Measurements from ENCODE around the gene PHOSPHO2. TPM values are rescaled to one million over a fixed set of nuclear protein-coding genes. Genes with fewer than 3 reads are reported as not detected.
"Not testable (repeated sequence)": the region's sequence is repeated elsewhere in the genome, so short reads cannot be mapped to it uniquely, and the experiment has no call there.

PHOSPHO2 gene
- total RNA-seq, 1 experiment from 2014 or later: 12.7 TPM

DNA sequence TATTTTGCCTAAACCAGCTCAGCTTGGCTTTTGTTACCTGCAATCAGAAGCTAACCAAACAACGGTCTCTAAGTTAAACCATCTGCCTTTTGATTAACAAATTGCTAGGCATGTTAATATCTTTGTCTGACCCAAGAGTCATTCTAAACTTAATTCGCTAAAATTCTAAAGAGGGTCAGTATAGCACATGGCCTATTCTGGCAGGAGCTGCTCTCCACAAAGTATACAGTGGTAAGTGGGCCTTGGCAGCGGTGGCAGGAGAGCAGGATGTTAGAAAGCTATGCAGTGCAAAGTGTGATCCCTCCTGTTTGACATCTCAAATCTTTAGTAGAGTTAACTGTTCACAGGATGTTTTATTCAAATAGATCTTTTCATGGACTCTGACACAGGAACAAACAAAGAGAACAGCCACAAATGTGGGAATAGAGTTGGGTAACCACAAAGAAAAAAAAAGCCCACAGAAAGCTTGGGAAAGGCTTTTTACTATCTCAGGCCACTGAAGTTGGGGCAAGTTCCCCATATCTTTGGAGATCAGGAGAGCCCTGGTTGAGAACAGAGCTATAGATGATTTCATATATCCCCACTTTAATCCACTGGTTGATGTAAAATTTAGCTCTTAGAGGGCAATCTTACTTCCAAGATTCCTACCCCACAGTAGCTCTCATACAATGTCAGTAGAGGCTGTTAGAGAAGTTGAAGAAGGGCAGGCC, 10.7 kb upstream of the PHOSPHO2 start:
- intact Hi-C loops (cut with micrococcal nuclease; ENCODE audit: unreplicated experiment): no loop called here
- H3K36me3 Mint-ChIP-seq (ENCODE audit: insufficient read depth, unreplicated experiment): no peaks in the 10 kb centered on the region
- no peaks in the 10 kb centered on the region for H3K4me1 Mint-ChIP-seq (ENCODE audit: low read depth, unreplicated experiment)
- no TSS peak for BruUV-seq (replicated peaks)
- H3K27me3 Mint-ChIP-seq (ENCODE audit: unreplicated experiment): no peaks in the 10 kb centered on the region
- no peak for DNase-seq
- H3K27ac Mint-ChIP-seq (ENCODE audit: unreplicated experiment): no peak overlapping the region
- peaks cover 5% of the 10 kb centered on the region for H3K9me3 Mint-ChIP-seq (ENCODE audit: low read depth, unreplicated experiment)
- H3K4me3 Mint-ChIP-seq (ENCODE audit: low read depth, unreplicated experiment): no peak overlapping the region
- TF ChIP-seq, protein P1, sequence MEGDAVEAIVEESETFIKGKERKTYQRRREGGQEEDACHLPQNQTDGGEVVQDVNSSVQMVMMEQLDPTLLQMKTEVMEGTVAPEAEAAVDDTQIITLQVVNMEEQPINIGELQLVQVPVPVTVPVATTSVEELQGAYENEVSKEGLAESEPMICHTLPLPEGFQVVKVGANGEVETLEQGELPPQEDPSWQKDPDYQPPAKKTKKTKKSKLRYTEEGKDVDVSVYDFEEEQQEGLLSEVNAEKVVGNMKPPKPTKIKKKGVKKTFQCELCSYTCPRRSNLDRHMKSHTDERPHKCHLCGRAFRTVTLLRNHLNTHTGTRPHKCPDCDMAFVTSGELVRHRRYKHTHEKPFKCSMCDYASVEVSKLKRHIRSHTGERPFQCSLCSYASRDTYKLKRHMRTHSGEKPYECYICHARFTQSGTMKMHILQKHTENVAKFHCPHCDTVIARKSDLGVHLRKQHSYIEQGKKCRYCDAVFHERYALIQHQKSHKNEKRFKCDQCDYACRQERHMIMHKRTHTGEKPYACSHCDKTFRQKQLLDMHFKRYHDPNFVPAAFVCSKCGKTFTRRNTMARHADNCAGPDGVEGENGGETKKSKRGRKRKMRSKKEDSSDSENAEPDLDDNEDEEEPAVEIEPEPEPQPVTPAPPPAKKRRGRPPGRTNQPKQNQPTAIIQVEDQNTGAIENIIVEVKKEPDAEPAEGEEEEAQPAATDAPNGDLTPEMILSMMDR (IDR thresholded peaks at IDR 0.05; ENCODE audit: unreplicated experiment): no peak
- CTCF ChIA-PET: interaction anchor here (1.2 kb wide), 1 partner anchor 10 kb away, joined by 3 read pairs; no protein-coding TSS in a partner anchor

DNA sequence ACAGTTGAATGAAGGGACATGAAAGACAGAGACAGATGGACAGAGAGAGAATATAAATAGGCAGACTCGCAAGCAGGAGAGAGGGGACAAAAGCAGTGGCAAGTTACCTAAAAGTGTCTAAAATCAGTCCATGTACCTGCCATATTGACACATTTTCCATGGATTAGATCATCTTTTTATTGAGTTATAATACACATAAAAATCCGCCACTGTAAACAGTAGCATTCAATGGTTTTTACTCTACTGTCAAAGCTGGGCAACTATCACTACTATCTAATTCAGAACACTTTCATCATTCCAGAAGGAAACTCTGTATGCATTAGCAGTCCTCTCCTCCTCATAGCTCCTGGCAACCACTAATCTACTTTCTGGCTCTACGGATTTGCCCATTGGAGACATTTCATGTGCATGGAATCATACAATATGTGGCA, 10.1 kb upstream of the PHOSPHO2 start:
- DNase-seq: no peak
- H3K4me1 Mint-ChIP-seq (ENCODE audit: low read depth, unreplicated experiment): no peaks in the 10 kb centered on the region
- no peak overlapping the region for H3K27ac Mint-ChIP-seq (ENCODE audit: unreplicated experiment)
- no peaks in the 10 kb centered on the region for H3K36me3 Mint-ChIP-seq (ENCODE audit: insufficient read depth, unreplicated experiment)
- no peaks in the 10 kb centered on the region for H3K27me3 Mint-ChIP-seq (ENCODE audit: unreplicated experiment)
- TF ChIP-seq, protein P1 (IDR thresholded peaks at IDR 0.05; ENCODE audit: unreplicated experiment): no peak
- CTCF ChIA-PET: interaction anchor here (1.2 kb wide), 1 partner anchor 9 kb away, joined by 3 read pairs; no protein-coding TSS in a partner anchor
- intact Hi-C loops (cut with micrococcal nuclease; ENCODE audit: unreplicated experiment): no loop called here
- BruUV-seq (replicated peaks): no TSS peak
- H3K9me3 Mint-ChIP-seq (ENCODE audit: low read depth, unreplicated experiment): peaks cover 8% of the 10 kb centered on the region
- no peak overlapping the region for H3K4me3 Mint-ChIP-seq (ENCODE audit: low read depth, unreplicated experiment)

DNA sequence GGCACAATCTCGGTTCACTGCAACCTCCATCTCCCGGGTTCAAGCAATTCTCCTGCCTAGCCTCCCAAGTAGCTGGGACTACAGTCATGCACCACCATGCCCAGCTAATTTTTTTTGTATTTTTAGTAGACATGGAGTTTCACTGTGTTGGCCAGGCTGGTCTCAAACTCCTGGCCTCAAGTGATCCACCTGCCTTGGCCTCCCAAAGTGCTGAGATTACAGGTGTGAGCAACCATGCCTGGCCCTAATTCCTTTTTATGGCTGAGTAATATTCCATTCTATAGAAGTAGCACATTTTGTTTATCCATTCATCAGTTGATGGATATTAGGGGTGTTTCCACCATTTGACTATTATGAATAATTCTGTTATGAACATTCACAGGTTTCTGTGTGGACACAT, 9.6 kb upstream of the PHOSPHO2 start:
- intact Hi-C loops (cut with micrococcal nuclease; ENCODE audit: unreplicated experiment); DNase-seq; CTCF ChIA-PET: not testable (repeated sequence)

DNA sequence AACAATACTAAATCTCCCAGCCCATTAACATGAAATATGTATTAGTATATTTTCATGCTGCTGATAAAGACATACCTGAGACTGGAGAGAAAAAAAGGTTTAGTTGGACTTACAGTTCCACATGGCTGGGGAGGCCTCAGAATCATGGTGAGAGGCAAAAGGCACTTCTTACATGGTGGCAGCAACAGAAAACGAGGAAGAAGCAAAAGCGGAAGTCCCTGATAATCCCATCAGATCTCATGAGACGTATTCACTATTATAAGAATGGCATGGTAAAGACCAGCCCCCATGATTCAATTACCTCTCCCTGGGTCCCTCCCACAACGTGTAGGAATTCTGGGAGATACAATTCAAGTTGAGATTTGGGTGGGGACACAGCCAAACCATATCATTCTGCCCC, 7.4 kb upstream of the PHOSPHO2 start:
- CTCF ChIA-PET; H3K4me3 Mint-ChIP-seq (ENCODE audit: low read depth, unreplicated experiment): not testable (repeated sequence)

More for the DNA sequence above, 9.6 kb upstream of the PHOSPHO2 start:
- not testable (repeated sequence) for H3K36me3 Mint-ChIP-seq (ENCODE audit: insufficient read depth, unreplicated experiment); H3K9me3 Mint-ChIP-seq (ENCODE audit: low read depth, unreplicated experiment); BruUV-seq (replicated peaks); H3K4me1 Mint-ChIP-seq (ENCODE audit: low read depth, unreplicated experiment); H3K27me3 Mint-ChIP-seq (ENCODE audit: unreplicated experiment); H3K27ac Mint-ChIP-seq (ENCODE audit: unreplicated experiment); H3K4me3 Mint-ChIP-seq (ENCODE audit: low read depth, unreplicated experiment)

DNA sequence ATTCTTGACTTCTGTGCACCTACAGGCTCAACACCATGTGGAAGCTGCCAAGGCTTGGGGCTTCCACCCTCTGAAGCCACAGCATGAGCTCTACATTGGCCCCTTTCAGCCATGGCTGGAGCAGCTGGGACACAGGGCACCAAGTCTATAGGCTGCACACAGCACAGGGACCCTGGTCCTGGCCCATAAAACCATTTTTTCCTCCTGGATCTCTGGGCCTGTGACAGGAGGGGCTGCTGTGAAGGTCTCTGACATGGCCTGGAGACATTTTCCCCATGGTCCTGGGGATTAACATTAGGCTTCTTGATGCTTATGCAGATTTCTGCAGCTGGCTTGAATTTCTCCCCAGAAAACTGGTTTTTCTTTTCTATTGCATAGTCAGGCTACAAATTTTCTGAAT, 6.3 kb upstream of the PHOSPHO2 start:
- H3K36me3 Mint-ChIP-seq (ENCODE audit: insufficient read depth, unreplicated experiment); H3K4me3 Mint-ChIP-seq (ENCODE audit: low read depth, unreplicated experiment); H3K4me1 Mint-ChIP-seq (ENCODE audit: low read depth, unreplicated experiment); DNase-seq; H3K27ac Mint-ChIP-seq (ENCODE audit: unreplicated experiment); intact Hi-C loops (cut with micrococcal nuclease; ENCODE audit: unreplicated experiment); BruUV-seq (replicated peaks); CTCF ChIA-PET; H3K27me3 Mint-ChIP-seq (ENCODE audit: unreplicated experiment): not testable (repeated sequence)
- peaks cover 12% of the 10 kb centered on the region for H3K9me3 Mint-ChIP-seq (ENCODE audit: low read depth, unreplicated experiment)

More for the DNA sequence above, 7.4 kb upstream of the PHOSPHO2 start:
- H3K36me3 Mint-ChIP-seq (ENCODE audit: insufficient read depth, unreplicated experiment); DNase-seq; BruUV-seq (replicated peaks); intact Hi-C loops (cut with micrococcal nuclease; ENCODE audit: unreplicated experiment); H3K27me3 Mint-ChIP-seq (ENCODE audit: unreplicated experiment); H3K4me1 Mint-ChIP-seq (ENCODE audit: low read depth, unreplicated experiment); H3K27ac Mint-ChIP-seq (ENCODE audit: unreplicated experiment): not testable (repeated sequence)
- peaks cover 12% of the 10 kb centered on the region for H3K9me3 Mint-ChIP-seq (ENCODE audit: low read depth, unreplicated experiment)

DNA sequence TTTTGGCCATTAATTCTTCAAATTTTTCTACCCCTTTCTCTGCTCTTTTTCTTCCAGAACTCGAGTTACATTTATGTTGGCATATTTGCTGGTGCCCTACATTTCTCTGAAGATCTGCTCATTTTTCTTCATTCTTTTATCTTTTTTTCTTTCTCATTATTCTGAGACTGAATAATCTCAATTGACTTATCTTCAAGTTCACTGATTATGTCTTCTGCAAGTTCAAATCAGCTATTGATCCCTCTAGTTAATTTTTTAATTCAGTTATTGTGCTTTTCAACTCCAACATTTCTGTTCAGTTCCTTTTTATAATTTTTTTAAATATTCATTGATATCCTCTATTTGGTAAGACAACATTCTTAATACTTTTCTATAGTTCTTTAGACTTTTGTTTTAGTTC, 3.3 kb upstream of the PHOSPHO2 start:
- TF ChIP-seq, protein P1 (IDR thresholded peaks at IDR 0.05; ENCODE audit: unreplicated experiment): no peak
- no peaks in the 10 kb centered on the region for H3K27me3 Mint-ChIP-seq (ENCODE audit: unreplicated experiment)
- peaks cover 9% of the 10 kb centered on the region for H3K4me1 Mint-ChIP-seq (ENCODE audit: low read depth, unreplicated experiment)
- no peak for DNase-seq
- intact Hi-C loops (cut with micrococcal nuclease; ENCODE audit: unreplicated experiment): no loop called here
- peaks cover 12% of the 10 kb centered on the region for H3K9me3 Mint-ChIP-seq (ENCODE audit: low read depth, unreplicated experiment)
- CTCF ChIA-PET: no interaction called here
- no TSS peak for BruUV-seq (replicated peaks)
- peaks cover 24% of the 10 kb centered on the region for H3K36me3 Mint-ChIP-seq (ENCODE audit: insufficient read depth, unreplicated experiment)
- H3K4me3 Mint-ChIP-seq (ENCODE audit: low read depth, unreplicated experiment): no peak overlapping the region
- no peak overlapping the region for H3K27ac Mint-ChIP-seq (ENCODE audit: unreplicated experiment)

Data from Calu3 (cell line).